HG03175 (cell line): ENCODE data around the gene SGPL1.
"Not testable (repeated sequence)": the region's sequence is repeated elsewhere in the genome, so short reads cannot be mapped to it uniquely, and the experiment has no call there.

Source experiments
- ATAC-seq: cut with Tn5 transposase; IDR thresholded peaks from one replicate; pipeline ENCODE4 v1.9.1; 2021; ENCODE audit warnings: mild to moderate bottlenecking, moderate library complexity; ENCODE audit not compliant: unreplicated experiment

Gene SGPL1

DNA sequence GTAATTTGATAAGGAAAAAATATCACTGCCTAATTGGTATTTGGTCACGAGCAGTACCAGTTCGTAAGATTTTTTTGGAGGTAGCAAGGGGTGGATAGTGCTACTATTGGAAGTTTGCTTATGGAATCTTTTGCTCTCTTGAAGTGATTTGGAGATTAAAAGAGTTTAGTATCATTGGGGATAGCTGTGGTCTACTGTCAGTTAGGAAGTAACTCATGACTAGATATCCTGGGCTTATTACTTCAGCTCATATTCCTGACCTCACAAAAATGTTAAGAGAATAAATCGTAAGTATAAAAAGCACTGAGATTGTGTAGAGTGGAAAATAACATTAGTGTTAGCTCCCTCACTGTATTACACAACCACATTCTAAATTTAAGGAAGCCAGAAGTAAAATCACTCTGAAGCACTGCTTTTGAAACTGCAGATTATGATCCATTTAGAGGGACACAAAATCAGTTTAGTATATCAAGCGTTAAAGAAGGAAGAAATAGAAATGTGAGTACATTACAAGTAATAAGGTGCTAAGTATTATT is 22.6 kb downstream of the SGPL1 start:
- no peak for ATAC-seq

DNA sequence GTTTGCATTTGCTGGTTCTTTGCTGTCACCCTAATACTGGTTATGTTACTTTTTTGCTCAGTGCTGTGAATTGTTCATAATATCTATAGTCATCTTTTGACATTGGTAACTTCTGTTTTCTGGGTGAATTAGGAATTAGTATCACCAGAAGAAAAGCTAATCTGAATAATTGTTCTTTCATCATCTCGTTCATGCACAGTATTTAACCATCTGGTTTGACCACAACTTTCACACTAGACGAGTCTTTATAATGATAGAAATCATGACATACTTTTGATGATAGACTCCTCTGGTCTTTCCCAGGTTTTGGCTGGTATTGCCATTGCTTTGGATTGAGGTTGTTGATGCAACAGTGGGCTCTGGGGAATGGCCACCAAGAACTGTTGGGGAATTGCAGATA is 25.1 kb downstream of the SGPL1 start:
- no peak for ATAC-seq

DNA sequence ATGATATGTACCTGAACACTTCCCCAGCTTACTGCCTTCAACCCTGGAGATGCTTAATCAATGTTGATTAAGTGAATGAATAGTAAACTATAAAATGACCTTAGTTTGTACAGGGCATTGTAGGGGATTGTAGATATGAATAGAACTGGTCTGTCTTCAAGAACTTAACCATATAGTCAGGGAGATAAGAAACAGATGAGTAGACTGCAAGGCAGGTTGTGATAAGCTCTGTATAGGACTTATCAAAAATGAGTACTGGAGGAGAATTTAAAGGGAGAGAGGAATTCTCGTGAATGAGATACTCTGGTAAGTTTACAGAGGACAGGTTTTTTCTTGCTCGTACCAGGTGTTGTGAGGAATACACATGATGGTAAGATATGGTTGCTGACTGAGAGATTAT is 27.6 kb downstream of the SGPL1 start:
- no peak for ATAC-seq

DNA sequence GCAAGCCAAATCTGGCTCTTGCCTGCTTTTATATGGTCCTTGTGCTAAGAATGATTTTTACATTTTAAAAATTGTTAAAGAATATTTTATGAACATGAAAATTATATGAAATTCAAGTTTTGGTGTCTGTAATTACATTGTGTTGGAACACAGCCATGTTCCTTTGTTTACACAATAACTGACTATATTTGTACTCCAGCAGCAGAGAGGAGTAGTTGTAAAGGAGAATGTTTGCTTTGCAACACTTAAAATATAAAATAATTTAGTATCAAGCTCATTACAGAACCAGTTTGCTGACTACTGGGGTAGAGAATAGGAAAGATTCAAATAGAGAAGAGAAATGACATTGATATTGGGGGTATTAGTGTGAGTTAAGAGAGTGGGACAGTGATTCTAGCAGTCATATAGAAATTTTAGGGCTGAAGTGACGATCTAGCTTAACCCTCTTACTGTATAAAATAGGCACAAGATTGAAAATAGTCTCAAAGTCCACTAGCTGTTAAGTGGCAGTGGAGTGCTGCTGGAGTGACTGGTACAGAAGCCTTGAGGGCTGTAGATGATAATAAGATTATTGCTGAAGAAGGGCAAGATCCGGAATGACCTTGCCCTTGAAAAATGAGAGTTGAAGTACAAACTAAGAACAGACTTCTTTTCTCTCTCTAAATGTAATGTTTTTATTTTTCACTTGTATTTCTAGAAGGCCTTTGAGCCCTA is 28.2 kb downstream of the SGPL1 start:
- ATAC-seq = no peak

DNA sequence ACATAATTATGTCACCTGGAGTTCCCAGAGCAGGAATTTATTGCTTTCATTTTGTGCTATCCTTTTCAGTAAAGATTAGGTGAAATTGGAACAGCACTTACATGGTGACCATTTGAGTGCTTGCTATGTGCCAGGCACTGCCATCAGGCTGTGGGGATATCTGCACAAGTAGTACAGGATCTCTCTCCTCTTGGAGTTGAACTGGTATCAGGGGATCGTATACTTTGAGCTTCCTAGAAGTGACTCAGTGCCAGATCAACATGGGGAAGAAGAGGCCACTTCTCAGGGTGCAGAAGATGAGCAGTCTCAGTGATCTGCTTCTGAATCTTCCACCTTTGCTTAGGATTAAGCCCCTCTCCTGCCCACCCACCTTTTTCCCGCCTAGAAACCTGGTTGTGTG is 29.5 kb downstream of the SGPL1 start:
- no peak for ATAC-seq

DNA sequence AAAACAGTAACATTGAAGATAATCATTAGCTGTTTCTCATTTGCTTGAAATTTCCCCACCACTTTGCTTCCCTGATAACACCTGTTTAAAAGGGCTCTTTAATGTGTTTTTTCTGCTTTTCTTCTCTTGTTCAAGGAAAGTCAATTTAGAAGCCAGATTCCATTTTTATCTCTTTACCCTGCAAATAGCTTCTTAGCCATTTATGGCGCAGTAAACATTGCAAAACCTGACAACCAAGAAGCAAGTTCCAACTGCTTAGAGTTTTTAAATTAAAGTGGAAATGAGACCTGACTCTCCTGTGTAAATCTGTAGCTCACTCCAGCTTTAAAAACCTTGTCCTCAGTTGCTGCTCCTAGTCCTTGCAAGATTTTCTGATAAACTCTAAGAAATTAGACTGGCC is 30.1 kb downstream of the SGPL1 start:
- no peak for ATAC-seq

DNA sequence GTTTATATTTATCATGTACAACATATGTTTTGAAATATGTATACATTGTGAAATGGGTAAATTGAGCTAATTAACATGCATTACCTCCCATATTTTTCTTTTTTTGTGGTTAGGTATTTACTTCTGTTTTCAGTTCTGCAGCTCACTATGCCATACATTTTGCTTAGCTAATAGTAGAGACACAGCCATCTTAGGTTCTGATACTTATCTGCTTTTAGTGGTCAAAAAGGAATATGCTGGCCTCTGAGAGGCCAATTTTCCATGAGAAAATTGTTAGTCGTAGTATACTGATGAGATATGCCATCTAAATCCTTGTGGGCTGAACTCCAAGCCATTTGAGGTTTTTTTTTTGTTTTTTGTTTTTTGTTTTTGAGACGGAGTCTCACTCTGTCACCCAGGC is 31.0 kb downstream of the SGPL1 start:
- ATAC-seq = no peak

DNA sequence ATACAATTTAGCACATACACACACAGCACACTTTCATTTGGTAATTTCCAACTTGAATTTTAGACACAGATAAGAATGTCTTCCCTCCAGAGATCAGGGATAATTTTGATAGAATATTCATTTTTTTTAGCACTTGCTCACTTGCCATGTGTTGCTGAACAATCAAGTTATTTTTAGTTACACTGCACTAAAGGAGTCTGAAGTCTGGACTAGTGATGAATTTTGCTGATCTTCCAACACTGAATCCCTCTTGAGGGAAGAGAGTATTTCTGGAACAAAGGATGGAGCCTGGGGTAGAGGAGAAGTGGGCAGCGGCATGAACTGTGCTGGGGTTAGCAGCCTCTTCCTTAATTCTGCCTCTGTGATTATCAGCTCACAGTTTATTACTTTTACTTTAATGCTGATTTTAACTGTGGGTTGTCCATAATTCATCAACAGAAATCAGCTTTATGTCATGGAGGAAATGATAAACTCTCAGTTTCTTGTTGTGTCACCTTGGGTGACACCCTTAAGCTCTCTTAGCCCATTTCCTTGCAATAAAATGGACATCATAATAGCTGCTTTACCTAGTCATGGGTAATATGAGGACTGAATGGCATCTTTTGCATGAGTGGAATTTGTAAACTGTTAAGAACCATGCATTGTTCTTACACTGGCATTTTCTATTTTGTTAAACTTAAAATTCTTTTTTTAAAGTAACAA is 32.1 kb downstream of the SGPL1 start:
- no peak for ATAC-seq

DNA sequence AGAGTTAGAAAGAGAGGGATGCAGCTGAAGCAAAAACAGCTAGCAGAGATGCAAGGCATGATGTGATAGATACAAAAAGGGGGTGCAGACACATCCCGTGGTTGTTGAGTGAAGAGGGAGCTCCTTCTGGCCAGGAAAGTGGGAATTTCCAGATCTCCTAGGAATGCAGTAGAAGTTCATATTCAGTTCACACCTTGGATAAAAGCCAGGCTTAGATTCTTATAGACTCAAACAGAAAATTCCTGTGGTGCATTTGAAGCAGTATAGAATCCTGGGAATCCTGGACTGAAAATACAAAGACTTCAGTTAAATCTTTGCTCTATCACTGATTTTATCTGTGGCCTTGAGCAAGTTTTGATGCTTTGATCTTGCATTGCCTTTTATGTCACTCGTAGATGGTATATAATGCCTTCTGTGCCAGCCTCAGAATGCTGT is 33.9 kb downstream of the SGPL1 start:
- no peak for ATAC-seq

DNA sequence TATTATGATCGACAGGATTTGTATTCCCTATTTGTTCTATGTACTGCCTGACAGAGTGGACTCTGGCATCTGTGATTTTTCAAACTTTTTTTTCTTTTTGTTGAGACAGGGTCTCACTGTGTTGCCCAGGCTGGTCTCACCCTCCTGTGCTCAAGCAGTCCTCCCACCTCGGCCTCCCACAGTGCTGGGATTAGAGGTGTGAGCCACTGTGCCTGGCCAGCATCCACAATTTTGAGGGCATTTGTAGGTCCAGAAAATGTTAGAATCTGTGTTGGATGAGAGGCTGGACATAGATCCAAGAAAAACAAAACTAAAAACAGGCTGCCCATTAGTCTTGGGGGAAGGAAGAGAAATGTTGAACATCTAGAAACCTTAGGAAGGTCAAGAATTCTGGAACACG is 34.3 kb downstream of the SGPL1 start:
- no peak for ATAC-seq

DNA sequence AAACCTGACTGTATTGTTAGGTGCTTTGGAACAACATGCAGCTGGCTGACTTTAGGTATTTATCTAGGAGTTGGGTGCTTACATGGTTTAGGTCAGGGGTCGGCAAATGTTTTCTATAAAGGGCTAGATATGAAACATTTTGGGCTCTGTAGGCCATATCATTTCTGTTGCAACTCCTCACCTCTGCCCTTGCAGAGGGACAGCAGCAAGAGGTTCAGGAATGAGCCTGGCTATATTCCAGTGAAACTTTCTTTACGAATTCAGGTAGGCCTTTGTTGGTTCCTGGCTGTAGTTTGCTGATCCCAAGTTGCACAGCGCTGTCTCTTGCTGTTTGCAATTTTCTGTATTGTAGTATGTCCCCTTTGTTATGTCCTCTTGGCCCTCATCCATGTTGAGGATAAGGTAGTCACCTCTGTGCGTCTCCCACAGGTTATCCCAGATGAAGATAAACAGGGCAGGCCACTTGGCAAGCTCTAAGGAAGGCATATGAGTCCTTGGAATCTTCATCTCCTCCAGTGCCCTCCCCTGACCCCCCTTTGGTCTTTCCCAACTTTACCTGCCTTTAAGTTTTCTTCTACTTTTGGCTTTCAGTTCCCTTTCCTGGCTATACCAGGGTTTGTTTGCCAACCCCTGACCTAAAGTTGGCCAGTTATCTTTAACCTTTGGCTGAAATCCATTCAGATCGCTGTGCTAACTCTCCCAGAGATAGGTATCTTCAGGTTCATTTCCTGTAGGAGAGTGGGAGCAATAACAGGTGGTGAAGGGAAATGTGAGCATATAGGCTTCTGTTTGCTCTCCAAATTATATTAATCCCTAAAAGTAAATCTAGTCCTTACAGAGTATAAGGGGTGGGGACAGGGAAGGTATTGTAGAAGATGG is 36.1 kb downstream of the SGPL1 start:
- no peak for ATAC-seq

DNA sequence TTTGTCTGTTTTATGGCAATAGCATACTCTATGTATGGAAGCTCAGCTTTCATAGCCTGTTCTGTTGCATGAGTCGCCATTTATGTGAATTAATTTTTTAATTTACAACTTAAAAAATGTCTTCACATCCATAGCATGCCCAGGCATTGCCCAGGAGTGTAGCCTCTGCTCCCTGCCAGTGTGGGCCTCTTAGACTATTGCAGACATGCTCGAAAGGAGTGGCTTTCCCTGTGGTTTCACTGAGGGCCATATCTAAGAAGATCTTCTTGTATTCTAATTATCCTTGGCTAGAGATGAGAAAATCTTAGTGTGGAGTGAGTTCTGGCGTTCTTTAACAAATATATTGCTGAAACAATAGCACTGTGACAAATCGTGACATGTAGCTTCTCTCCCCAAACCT is 37.3 kb downstream of the SGPL1 start:
- ATAC-seq = no peak

DNA sequence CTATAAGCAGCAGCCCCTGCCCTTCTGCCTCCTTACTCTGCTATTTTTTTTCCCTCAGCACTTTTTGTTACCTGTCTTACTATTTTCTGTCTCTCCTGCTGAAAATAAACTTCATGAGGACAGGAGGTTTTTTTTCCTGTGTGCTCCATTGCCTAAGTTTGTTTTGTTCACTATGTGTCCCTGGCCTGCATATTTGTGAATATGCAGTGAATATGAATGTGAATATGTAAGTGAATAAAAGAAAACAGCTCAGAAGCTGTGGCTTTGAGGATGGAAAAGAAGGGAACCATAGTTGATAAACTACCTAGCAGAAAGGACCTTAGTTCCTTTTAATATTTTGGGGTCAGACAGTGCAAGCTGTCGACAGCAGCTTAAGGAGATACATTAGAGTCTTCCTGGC is 37.7 kb downstream of the SGPL1 start:
- no peak for ATAC-seq

DNA sequence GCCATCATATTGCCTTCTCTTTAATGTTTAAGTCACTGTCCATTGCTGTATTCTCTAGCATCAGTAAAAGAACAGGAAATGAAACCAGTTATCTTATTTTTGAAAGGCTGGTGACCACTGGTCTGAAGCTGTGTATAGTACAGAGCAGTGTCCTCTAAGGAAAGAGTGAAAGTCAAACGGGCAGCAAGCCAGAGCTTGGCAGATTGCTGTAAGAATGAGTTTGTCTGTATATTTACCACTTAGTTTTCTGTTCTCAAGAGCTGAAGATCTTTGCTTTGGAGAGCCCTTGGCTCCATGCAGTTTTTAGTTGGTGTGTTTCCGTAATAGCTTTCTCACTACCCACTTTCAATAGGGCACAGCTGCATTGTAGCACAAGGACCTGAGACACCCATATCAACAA is 40.7 kb downstream of the SGPL1 start:
- no peak for ATAC-seq

DNA sequence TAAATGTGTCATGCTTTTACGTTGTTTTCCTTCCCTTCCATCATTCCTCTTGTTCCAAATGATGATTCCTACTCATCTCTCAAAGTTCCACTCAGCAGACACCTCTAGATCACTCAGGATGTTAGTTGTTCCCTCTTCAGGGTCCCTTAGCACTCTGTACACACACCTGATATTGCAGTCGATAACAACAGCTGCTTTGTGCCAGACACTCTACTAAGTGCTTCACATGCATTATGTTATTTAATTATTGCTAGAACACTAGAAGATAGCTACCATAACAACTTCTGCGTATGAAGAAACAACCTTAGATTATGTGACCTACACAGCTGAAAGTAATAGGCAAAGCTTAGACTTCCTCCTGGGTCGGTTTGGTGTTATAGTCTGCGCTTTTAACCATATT is 43.0 kb downstream of the SGPL1 start:
- ATAC-seq = no peak

DNA sequence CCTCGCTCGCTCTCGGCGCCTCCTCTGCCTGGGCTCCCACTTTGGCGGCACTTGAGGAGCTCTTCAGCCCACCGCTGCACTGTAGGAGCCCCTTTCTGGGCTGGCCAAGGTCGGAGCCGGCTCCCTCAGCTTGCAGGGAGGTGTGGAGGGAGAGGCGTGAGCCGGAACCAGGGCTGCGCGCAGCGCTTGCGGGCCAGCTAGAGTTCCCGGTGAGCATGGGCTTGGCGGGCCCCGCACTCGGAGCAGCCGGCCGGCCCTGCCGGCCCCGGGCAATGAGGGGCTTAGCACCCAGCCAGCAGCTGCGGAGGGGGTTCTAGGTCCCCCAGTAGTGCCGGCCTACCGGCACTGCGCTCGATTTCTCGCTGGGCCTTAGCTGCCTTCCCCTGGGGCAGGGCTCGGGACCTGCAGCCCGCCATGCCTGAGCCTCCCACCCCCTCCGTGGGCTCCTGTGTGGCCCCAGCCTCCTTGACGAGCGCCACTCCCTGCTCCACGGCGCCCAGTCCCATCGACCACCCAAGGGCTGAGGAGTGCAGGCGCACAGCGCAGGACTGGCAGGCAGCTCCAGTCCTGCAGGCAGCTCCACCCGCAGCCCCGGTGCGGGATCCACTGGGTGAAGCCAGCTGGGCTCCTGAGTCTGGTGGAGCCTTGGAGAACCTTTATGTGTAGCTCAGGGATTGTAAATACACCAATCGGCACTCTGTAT is 45.9 kb downstream of the SGPL1 start:
- not testable (repeated sequence) for ATAC-seq

DNA sequence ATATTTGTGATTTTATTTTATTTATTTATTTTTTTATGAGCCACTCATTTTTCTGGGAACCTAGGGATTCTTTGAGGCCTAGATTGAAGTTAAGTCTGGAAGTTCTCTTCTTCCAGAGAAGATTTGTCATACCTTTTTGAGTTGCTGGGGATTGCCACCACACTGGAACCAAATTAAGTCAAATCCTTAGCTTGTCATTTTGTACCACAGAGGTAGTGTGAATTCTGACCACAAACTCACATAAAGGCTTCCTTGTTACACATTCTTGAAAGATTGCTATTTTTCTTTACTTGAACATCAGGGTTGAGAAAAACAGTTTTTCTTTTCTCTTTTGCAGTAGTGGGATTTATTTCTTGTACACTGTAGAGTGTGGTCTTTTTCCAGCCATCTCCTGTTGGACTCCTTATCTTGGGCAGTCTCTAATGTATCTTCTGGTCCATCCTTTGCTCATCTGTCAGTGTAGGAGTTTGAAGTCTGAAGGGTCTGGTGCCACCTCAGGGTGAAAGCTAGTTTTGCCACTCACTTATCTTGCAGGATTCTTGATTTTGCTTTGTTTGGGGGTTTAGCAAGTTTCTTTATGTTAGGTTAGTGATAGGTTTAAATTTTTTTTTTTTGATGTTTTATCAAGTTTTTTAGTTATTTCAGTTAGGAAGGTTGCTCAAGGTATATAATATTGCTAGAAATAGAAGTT is 47.9 kb downstream of the SGPL1 start:
- ATAC-seq = no peak

DNA sequence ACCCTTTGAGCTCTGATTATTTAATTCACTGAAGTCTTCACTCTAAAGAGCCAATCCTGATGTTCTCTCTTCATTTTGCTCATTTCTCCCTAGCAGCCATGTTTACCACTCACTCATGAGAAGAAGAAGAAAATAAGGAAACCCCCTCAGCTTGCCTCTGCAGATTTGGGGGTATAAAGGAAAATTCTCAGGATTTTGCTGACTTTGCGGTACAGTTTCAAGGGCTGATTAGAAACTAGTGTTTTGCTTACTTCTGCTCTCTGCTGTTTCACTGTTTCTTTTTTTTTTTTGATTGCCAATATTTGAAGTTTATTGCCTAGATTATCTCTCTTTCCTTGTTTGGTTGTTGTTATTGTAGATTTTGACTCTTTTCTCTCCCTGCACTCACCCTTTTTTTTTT is 49.2 kb downstream of the SGPL1 start:
- ATAC-seq = no peak

DNA sequence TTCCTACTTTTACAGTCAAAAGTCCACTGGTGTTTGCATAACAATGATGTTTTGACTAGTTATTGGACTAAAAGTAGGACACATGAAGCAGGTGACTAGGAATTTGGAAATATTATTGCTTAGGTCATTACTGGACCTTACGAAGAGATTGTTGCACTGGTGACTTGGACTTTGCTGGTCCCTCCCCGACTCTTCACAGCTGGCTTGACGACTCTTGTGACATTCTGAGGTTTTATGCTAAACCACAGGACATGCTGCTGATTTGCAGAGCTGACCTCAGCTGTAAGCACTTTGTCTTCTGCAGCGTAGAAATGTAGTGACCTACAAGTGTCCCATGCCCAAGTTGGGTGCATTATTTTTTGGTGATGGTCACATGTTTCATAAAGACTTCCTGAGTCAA is 50.7 kb downstream of the SGPL1 start:
- no peak for ATAC-seq

DNA sequence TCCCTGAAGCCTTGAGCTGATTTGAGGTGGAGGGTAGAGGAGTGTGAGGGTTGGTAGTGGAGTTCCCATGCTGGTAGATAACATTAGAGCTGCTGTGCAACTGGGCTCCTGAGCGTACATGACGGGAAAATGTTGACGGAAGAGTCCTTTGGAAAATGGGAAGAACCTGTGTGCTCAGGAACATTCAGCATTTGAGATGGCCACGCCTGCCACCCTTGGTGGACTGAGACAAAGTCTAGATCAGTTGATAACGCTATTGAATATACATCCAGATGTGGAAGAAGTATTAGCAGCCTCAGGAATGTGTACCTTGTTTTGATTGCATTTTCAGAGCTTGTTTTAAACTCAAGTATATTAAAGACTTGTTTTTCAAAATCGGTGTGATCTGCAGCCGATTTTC is 56.5 kb downstream of the SGPL1 start:
- no peak for ATAC-seq
